ENCODE results near the gene LYSMD1.

DNA sequence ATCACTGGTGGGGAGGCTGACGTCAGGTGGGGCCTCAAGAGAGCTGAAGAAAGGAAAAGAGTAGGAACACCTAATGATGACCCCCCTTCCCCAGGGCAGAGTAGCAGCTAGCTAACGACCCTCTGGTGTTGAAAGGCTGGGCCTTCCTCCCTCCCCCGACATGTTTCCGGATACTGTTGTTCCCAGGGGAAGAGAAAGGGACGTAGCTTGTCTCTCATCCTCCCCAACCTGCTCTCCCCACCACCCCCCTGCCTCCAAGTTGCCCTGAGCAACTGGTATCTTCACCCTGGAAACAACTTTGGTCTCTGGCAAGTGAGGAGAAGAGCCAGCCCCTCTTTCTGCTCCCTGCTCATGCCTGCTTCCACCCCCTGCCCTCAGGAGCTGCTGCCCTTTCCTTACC, 21.7 kb downstream of the LYSMD1 start:
- TF ChIP-seq, protein P1, sequence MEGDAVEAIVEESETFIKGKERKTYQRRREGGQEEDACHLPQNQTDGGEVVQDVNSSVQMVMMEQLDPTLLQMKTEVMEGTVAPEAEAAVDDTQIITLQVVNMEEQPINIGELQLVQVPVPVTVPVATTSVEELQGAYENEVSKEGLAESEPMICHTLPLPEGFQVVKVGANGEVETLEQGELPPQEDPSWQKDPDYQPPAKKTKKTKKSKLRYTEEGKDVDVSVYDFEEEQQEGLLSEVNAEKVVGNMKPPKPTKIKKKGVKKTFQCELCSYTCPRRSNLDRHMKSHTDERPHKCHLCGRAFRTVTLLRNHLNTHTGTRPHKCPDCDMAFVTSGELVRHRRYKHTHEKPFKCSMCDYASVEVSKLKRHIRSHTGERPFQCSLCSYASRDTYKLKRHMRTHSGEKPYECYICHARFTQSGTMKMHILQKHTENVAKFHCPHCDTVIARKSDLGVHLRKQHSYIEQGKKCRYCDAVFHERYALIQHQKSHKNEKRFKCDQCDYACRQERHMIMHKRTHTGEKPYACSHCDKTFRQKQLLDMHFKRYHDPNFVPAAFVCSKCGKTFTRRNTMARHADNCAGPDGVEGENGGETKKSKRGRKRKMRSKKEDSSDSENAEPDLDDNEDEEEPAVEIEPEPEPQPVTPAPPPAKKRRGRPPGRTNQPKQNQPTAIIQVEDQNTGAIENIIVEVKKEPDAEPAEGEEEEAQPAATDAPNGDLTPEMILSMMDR (IDR thresholded peaks at IDR 0.05 in 8 of 11, conservative IDR thresholded peaks at IDR 0.05 in 3 of 11) = no peak
- no peak for TF ChIP-seq POLR2AphosphoS5 (IDR thresholded peaks at IDR 0.05)
- TF ChIP-seq POLR2A (IDR thresholded peaks at IDR 0.05) = no peak
